GM18508 (cell line): ENCODE measurements around the gene OLR1.
"Not testable (repeated sequence)": the region's sequence is repeated elsewhere in the genome, so short reads cannot be mapped to it uniquely, and the experiment has no call there.

Experiments used
- ATAC-seq: cut with Tn5 transposase; IDR thresholded peaks from one replicate; pipeline ENCODE4 v1.9.1; 2021; ENCODE audit warnings: moderate number of reproducible peaks; ENCODE audit not compliant: insufficient read depth, unreplicated experiment

The OLR1 gene

GRCh38 chr12:10191865-10192264, 19.9 kb upstream of the OLR1 start:
- no peak for ATAC-seq

DNA sequence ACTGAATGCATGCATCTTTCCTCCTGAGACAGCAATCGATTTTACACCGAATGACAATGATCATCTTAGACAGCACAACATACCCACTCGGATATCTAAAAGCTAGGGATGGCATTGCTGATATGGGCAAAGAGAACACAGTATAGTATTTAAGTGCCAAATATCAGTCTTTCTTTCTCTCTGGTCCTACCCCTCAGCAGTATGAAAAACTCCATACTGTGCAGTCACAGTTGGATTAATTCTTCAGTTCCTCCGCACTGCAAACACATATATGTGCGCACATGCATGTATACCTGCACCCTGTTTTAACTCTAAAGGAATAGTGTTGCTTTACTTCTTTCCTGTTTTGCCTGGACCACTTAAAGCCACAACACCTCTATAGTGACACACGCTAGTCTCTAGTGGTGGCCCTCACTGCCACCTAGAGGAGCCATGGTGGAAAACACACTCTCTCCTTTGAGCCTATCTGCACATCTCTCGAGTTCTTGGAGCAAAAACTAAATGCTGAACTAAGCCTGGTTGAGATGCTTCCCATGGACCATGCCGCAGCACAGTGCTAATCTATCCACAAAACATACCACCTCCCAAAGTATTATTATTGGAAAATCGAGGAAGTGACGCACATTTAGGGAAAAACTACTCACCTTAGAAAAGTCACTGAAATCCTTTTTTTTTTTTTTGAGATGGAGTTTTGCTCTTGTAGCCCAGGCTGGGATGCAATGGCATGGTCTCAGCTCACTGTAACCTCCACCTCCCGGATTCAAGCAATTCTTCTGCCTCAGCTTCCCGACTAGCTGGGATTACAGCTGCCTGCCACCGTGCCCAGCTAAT, 18.8 kb upstream of the OLR1 start:
- ATAC-seq: no peak

- no peak for ATAC-seq
Measured at GRCh38 chr12:10189653-10190052, 17.7 kb upstream of the OLR1 start.

DNA sequence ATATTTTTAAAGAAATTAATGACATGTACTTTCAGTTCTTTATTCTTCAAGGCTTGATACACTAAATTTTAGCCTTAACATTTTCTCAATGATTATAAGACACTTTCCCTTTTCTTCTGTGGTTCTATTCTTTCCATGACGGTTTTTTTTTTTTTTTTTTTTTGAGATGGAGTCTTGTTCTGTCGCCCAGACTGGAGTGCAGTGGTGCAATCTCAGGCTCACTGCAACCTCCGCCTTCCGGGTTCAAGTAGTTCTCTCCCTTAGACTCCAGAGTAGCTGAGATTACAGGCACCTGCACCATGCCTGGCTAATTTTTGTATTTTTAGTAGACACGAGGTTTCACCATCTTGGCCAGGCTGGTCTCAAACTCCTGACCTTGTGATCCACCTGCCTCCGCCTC, 15.0 kb upstream of the OLR1 start:
- ATAC-seq: not testable (repeated sequence)

- ATAC-seq: no peak
Measured at GRCh38 chr12:10186299-10186698, 14.4 kb upstream of the OLR1 start.

DNA sequence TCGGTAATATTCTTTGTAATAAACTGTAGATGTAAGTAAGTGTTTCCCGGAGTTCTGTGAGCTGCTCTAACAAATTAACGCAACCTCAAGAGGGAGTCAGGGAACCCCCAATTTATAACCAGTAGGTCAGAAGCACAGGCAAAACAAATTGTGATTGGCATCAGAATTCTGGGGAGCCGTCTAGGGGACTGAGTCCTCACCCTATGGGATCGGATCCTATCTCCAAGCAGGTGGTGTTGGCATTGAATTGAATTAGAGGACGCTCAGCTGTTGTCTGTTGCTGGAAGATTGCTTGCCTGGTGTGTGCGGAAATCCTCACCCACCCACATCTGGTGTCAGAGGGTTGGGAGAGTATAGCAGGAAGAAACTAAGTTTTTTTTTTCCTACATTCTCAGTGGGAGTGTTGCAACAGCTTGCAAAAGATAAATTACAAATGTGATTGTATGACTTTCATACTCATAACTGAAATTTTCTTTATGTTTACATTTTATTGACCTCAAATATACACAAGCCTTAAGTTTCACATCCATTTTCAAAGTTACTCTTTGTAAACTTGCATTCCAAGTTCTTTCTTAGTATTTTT, 12.4 kb upstream of the OLR1 start:
- ATAC-seq: no peak

- ATAC-seq: no peak
Measured at GRCh38 chr12:10182354-10183049, 10.6 kb upstream of the OLR1 start.

GRCh38 chr12:10179776-10180181, 7.8 kb upstream of the OLR1 start:
- no peak for ATAC-seq

GRCh38 chr12:10178821-10179220, 6.9 kb upstream of the OLR1 start, which contains the start of gene TMEM52B:
Gene TMEM52B, plus strand, starts transcription at chr12:10179032. Its CDS starts 543 bp downstream, at chr12:10179575.
- ATAC-seq: no peak

GRCh38 chr12:10175846-10176636, 4.1 kb upstream of the OLR1 start:
- no peak for ATAC-seq

DNA sequence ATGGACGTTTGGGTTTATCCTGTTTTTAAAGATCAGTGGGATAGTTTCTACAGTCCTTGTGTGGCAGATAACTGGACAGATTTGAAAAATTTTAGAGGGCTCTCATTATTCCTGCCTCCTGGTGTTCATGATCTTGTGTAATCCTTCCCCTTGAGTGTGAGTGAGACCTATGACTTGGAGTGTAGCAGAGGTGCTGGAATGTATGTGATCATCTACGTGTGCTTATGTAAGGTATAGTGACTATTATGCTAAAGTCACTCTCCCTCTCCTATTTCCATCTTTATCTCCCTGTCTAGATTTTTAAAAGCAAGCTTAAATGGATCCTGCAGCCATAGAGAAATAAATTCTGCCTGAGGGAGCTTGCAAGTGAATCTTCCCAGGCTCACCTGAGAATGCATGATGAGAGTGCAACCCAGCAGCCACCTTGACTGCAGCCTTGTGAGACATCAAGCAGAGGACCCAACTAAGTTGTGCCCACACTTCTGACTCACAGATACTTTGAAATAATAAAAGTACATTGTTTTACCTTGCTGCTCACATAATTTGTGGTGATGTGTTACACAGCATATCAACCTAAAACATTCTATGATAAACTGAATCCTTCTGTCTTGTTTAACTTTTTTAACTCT, 3.2 kb upstream of the OLR1 start:
- ATAC-seq: no peak

GRCh38 chr12:10170216-10170615, 1.7 kb downstream of the OLR1 start:
- no peak for ATAC-seq

- no peak for ATAC-seq
Measured at GRCh38 chr12:10169104-10169503, 2.8 kb downstream of the OLR1 start.

DNA sequence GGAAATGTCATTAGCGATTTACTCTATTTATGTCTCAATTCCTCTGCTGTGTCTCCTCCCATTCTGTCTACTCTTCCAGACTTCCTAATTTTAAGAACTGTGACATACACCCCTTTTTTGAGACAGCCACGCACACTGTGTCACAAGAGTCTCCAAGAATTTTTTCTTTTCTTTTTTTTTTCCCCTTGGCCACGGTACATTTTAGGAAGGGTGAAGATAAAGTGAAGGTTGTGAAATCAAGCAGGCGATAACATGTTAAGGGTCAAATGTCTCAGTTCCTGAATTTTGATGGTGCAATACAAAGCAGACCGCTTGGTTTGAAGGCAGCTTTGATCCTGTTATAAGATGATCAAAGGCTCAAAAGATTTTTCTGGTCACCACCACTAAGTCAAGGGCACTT, 4.3 kb downstream of the OLR1 start:
- no peak for ATAC-seq

DNA sequence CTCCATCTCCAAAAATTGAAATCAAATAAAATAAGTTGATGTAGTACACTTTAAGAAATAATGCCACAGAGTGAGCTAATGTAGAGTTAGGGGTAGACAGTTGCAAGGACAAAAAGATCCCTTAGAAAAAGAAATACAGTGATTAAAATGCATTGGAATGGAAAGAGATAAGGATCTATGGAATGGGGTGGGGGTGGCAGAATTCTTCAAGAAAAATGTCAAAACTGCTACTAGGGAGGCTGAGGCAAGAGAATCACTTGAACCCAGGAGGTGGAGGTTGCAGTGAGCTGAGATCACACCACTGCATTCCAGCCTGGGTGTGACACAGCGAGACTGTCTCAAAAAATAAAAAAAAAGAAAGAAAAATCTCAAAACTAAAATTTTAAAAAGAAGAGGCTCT, 6.5 kb downstream of the OLR1 start:
- no peak for ATAC-seq

- no peak for ATAC-seq
Measured at GRCh38 chr12:10163084-10163483, 8.8 kb downstream of the OLR1 start.

DNA sequence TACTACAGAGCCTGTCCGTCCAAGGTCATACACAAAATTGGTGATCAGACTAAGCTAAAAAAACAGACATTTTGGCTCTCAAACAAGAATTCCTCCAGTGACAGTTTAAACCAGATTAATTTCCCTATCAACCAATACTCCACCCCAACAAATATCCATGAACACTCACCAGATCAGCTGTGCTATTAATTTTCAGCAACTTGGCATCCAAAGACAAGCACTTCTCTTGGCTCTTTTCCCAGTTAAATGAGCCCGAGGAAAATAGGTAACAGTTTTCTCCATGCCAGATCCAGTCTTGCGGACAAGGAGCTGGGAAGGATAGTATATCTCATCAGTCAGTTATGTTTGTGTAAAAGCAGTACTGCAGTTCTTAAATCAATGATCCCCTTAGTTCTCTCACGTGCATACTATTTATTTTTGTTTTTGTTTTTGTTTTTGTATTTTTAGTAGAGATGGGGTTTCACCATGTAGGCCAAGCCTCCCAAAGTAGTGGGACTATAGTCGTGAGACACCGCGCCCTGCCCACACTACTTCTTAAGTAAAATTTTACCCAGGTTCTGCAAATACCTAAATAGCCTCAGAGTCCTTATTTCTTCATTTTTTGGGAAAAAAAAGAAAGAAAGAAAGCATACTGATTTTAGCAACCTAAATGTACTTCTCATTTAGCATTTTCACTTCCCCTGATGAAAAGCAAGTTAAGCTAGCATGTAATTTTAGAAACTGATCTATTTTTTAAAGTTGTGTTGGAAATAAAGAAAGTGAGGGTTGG, 11.1 kb downstream of the OLR1 start:
- no peak for ATAC-seq

DNA sequence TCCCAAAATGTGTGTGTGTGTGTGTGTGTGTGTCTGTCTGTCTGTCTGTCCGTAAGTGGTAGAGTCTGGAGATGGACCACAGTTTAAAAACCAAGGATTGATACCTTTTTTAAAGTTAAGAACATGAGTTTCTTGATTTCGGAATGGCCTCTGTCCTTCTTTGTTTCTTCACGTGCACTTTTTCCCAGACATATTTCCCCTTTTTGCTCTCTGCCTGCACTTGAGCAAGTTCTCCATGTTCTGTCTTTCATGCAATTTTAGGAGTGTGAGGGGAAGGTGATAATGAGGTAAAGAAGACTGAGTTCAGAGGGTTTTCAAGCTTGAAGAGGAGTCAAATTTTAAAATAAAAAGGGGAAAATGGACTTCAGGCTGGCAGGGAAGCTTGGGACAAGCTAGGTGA, 12.7 kb downstream of the OLR1 start:
- ATAC-seq: no peak

DNA sequence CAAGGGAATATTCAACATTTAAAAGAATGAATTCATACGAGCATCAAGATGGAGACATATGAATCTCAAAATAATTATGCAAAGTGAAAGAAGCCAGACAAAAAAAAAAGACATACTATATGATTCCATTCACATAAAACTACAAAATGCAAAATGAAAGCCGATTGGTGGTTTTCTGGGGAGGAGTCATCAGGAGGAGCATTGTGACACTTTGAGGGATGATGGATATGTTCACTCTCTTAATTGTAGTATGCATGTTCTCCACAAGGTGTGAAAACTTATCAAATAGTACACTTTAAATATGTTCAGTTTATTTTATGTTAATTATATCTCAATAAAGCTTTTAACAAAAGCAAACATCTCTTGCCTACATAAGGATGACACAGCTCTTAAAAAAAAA, 13.5 kb downstream of the OLR1 start:
- no peak for ATAC-seq
